Stimulated activated naive CD4-positive, alpha-beta T cell (primary cell): ENCODE data around the gene LLGL2.
"Not testable (repeated sequence)": the region's sequence is repeated elsewhere in the genome, so short reads cannot be mapped to it uniquely, and the experiment has no call there.

Source experiments
- DNase-seq, 6 experiments: peaks; one replicate each; lab custom pipeline; 2025; lab: John Stamatoyannopoulos, UW

LLGL2 gene

GRCh38 chr17:75507733-75508719, 17.5 kb upstream of the LLGL2 start:
- DNase-seq = no peak

GRCh38 chr17:75508931-75509361, 16.6 kb upstream of the LLGL2 start:
- DNase-seq = no peak

- no peak for DNase-seq
Observed at GRCh38 chr17:75509528-75510258, 15.8 kb upstream of the LLGL2 start.

- no peak for DNase-seq
Observed at GRCh38 chr17:75511270-75511609, 14.3 kb upstream of the LLGL2 start.

- no peak for DNase-seq
Observed at GRCh38 chr17:75511610-75512575, 13.6 kb upstream of the LLGL2 start.

- no peak for DNase-seq
Observed at GRCh38 chr17:75512926-75513640, 12.4 kb upstream of the LLGL2 start.

- no peak for DNase-seq
Observed at GRCh38 chr17:75513641-75514000, 11.9 kb upstream of the LLGL2 start.

- DNase-seq = no peak
Observed at GRCh38 chr17:75514299-75514918, 11.1 kb upstream of the LLGL2 start.

- DNase-seq = no peak
Observed at GRCh38 chr17:75514919-75515495, 10.5 kb upstream of the LLGL2 start.

- DNase-seq = peak; percentile 38 to 87 (median 72)
Observed at GRCh38 chr17:75515496-75516254, 9.8 kb upstream of the LLGL2 start, which contains the start of gene CASKIN2. TSS of gene CASKIN2 (minus strand) at chr17:75515537. CDS start at chr17:75513804, 1,733 bp downstream.

- DNase-seq = peak; percentile 87 to 94 (median 90)
Observed at GRCh38 chr17:75516255-75516618, 9.3 kb upstream of the LLGL2 start, which contains the start of gene TSEN54. TSS of gene TSEN54 (plus strand) at chr17:75516528. CDS start at chr17:75516561, 33 bp downstream.

GRCh38 chr17:75516619-75517296, 8.7 kb upstream of the LLGL2 start:
- peak in 4 of 6 experiments; percentile 46 to 60 (median 49) for DNase-seq

GRCh38 chr17:75517297-75517865, 8.1 kb upstream of the LLGL2 start:
- peak in 1 of 6 experiments; percentile 32 for DNase-seq

GRCh38 chr17:75518201-75518600, 7.3 kb upstream of the LLGL2 start:
- peak in 5 of 6 experiments; percentile 10 to 80 (median 75) for DNase-seq

GRCh38 chr17:75518983-75519537, 6.4 kb upstream of the LLGL2 start:
- no peak for DNase-seq

- not testable (repeated sequence) for DNase-seq
Observed at GRCh38 chr17:75520413-75520812, 5.1 kb upstream of the LLGL2 start.

GRCh38 chr17:75521290-75521689, 4.2 kb upstream of the LLGL2 start:
- DNase-seq = no peak
